HepG2 (cell line): ENCODE data around the gene PSMC4. TPM values are rescaled to one million over a fixed set of nuclear protein-coding genes. Genes with fewer than 3 reads are reported as not detected.

Source experiments
- ATAC-seq: fragments of 200-7000 bp; cut with Tn5 transposase; 3 replicates; pipeline ENCODE4 v1.9.1; 2020; ENCODE audit warnings: mild to moderate bottlenecking, moderate library complexity
- BruUV-seq: library from RNA; stranded (reverse); fragments of 400-500 nt; replicated peaks from 2 replicates; lab custom pipeline; 2021; lab: Mats Ljungman, UMichigan
- CTCF ChIA-PET: fragments of 300-600 bp; formaldehyde crosslinking; extraction: SDS; loops from one replicate; lab custom pipeline; 2021; ENCODE audit warnings: low total read pairs, inconsistent platforms, low intra/inter-chr PET ratio; lab: Yijun Ruan, JAX
- POLR2A ChIA-PET: fragments of 350-600 bp; sonication (Branson Sonifier 250); formaldehyde crosslinking; loops from one replicate; lab custom pipeline; 2020; ENCODE audit warnings: antibody characterized with exemption, inconsistent platforms; lab: Yijun Ruan, JAX
- DNase-seq: peaks from one replicate; pipeline ENCODE4 v3.0.0-alpha.2; 2015; ENCODE audit warnings: low spot score
- FAIRE-seq: peaks from 3 replicates; lab custom pipeline; 2011; peaks lifted over from hg19 to GRCh38; lab: Jason Lieb, UNC
- H2AFZ ChIP-seq: one replicate; pipeline ENCODE4 v1.6.1; 2011; ENCODE audit warnings: low read length, inconsistent platforms
- H3K27ac ChIP-seq: fragments of 300-600 bp; 3 replicates; pipeline ENCODE4 v1.8.0; 2011; ENCODE audit warnings: mixed run types, mild to moderate bottlenecking, mixed read lengths, low read length, inconsistent platforms; ENCODE audit not compliant: insufficient read depth; ENCODE audit errors: extremely low read length
- H3K27me3 ChIP-seq, 2 experiments: fragments of 200-600 bp in 1 of 2; 2 replicates in 1 of 2; 3 replicates in 1 of 2; pipeline versions ENCODE4 v1.6.0 to v1.8.0; 2011; ENCODE audit warnings: low read length in 2 of 2, mild to moderate bottlenecking in 2 of 2, moderate library complexity in 2 of 2, inconsistent platforms in 1 of 2; ENCODE audit not compliant: insufficient read depth in 2 of 2, control insufficient read depth in 1 of 2
- H3K36me3 ChIP-seq, 2 experiments: fragments of 200-600 bp in 1 of 2; replicated peaks in 1 of 2; 2 replicates in 1 of 2; 3 replicates in 1 of 2; pipeline versions ENCODE4 v1.5.1 to v1.8.0; 2011; ENCODE audit warnings: low read length in 2 of 2, inconsistent platforms in 1 of 2; ENCODE audit not compliant: insufficient read depth in 2 of 2, control insufficient read depth in 1 of 2
- H3K4me1 ChIP-seq: 2 replicates; pipeline ENCODE4 v1.5.1; 2012; ENCODE audit warnings: low read length, inconsistent platforms; ENCODE audit not compliant: insufficient read depth
- H3K4me2 ChIP-seq: 2 replicates; pipeline ENCODE4 v1.6.0; 2011; ENCODE audit warnings: low read depth, low read length, inconsistent platforms
- H3K4me3 ChIP-seq, 3 experiments: fragments of 200-600 bp in 1 of 3; sonication (generic), shearing (Covaris generic) in 1 of 3; replicated peaks in 1 of 3; 2 replicates each; pipeline ENCODE4 v1.5.1; 2011 to 2016; ENCODE audit warnings: low read length in 3 of 3, inconsistent platforms in 2 of 3, low read depth in 2 of 3, mild to moderate bottlenecking in 2 of 3, control low read depth in 1 of 3, mixed read lengths in 1 of 3; ENCODE audit not compliant: insufficient read depth in 1 of 3
- H3K79me2 ChIP-seq: one replicate; pipeline ENCODE4 v1.6.1; 2011; ENCODE audit warnings: low read length, inconsistent platforms; ENCODE audit not compliant: insufficient read depth
- H3K9ac ChIP-seq: 2 replicates; pipeline ENCODE4 v1.6.0; 2011; ENCODE audit warnings: mild to moderate bottlenecking, low read depth, low read length, inconsistent platforms; ENCODE audit not compliant: insufficient read depth
- H3K9me3 ChIP-seq: 2 replicates; pipeline ENCODE4 v1.5.1; 2012; ENCODE audit warnings: mild to moderate bottlenecking, low read length
- H4K20me1 ChIP-seq: 2 replicates; pipeline ENCODE4 v1.6.0; 2011; ENCODE audit warnings: inconsistent platforms, mild to moderate bottlenecking, low read length, moderate library complexity; ENCODE audit not compliant: insufficient read depth
- CEBPB ChIP-seq: IDR thresholded peaks from 2 replicates; pipeline ENCODE4 v1.6.1; 2011; ENCODE audit warnings: low read depth, low read length, improper control_type of control experiment, borderline replicate concordance
- CEBPG ChIP-seq: IDR thresholded peaks from 2 replicates; pipeline ENCODE4 v1.6.1; 2016
- FOSL2 ChIP-seq: sonication (generic); formaldehyde crosslinking; IDR thresholded peaks from 2 replicates; pipeline ENCODE4 v1.4.0; 2020; ENCODE audit warnings: missing genetic modification reagents
- HIVEP1 ChIP-seq: sonication (generic); formaldehyde crosslinking; IDR thresholded peaks from 2 replicates; pipeline ENCODE4 v1.4.0; 2020; ENCODE audit warnings: mild to moderate bottlenecking, missing genetic modification reagents
- NPAS2 ChIP-seq: sonication (generic); formaldehyde crosslinking; IDR thresholded peaks from 2 replicates; pipeline ENCODE4 v1.8.0; 2022; ENCODE audit warnings: mild to moderate bottlenecking, missing genetic modification reagents, borderline replicate concordance
- REL ChIP-seq: sonication (generic); formaldehyde crosslinking; conservative IDR thresholded peaks from 2 replicates; pipeline ENCODE4 v1.8.0; 2022; ENCODE audit warnings: mild to moderate bottlenecking, missing genetic modification reagents, moderate library complexity
- TEAD3 ChIP-seq: optimal IDR thresholded peaks from 2 replicates; pipeline ENCODE3; 2016; ENCODE audit warnings: borderline replicate concordance
- ZMYM2 ChIP-seq: sonication (generic); formaldehyde crosslinking; IDR thresholded peaks from 2 replicates; pipeline ENCODE4 v1.8.0; 2022; ENCODE audit warnings: mild to moderate bottlenecking, missing genetic modification reagents
- ZNF362 ChIP-seq: sonication (generic); formaldehyde crosslinking; IDR thresholded peaks from 2 replicates; pipeline ENCODE4 v1.4.0; 2020; ENCODE audit warnings: missing genetic modification reagents, mild to moderate bottlenecking, borderline replicate concordance
- ZNF468 ChIP-seq: sonication (generic); formaldehyde crosslinking; IDR thresholded peaks from 2 replicates; pipeline ENCODE4 v1.8.0; 2022; ENCODE audit warnings: mild to moderate bottlenecking, moderate library complexity, missing genetic modification reagents
- ZNF639 ChIP-seq: conservative IDR thresholded peaks from 2 replicates; pipeline ENCODE4 v1.6.1; 2018; ENCODE audit warnings: missing genetic modification reagents
- ZNF780A ChIP-seq: sonication (generic); formaldehyde crosslinking; IDR thresholded peaks from 2 replicates; pipeline ENCODE4 v1.8.0; 2022; ENCODE audit warnings: mild to moderate bottlenecking, missing genetic modification reagents, moderate library complexity
- WGBS: methylation state at CpG from one replicate; pipeline ENCODE4 v1.1.6; 2017; ENCODE audit warnings: low lambda C conversion rate; 5-methylcytosine and 5-hydroxymethylcytosine counted together
- in situ Hi-C: cut with HindIII; loops from 2 replicates; pipeline ENCODE4 v1.10.0; 2017; ENCODE audit warnings: low pct_unique_long_range_greater_than_20kb; ENCODE audit not compliant: extremely low pct_ligation_motif_present
- intact Hi-C: fragments of 100-400 bp; cut with micrococcal nuclease; formaldehyde crosslinking; loops from one replicate; pipeline ENCODE4 v1.10.0; 2022; ENCODE audit not compliant: unreplicated experiment
- polyA plus RNA-seq, 8 experiments: library from polyadenylated mRNA; depleted of rRNA in 3 of 8; stranded (reverse) in 7 of 8; unstranded in 1 of 8; fragments of >200 nt; fragmentation: Illumina TruSeq in 4 of 8; extraction: Trizol in 4 of 8; gene quantifications; 2 replicates each; pipeline versions ENCODE4 v1.2.1 to v1.2.3, GENCODE V29; 2011 to 2016; ENCODE audit warnings: low read depth in 4 of 8, missing spikeins in 1 of 8, mixed read lengths in 1 of 8; ENCODE audit not compliant: insufficient read depth in 1 of 8
- total RNA-seq, 5 experiments: library from RNA; depleted of rRNA; stranded (reverse); fragments of >200 nt; fragmentation: Illumina TruSeq; extraction: Trizol; gene quantifications; 2 replicates each; pipeline ENCODE4 v1.2.3, GENCODE V29; 2016; ENCODE audit warnings: low read depth in 1 of 5

The PSMC4 gene
- total and polyA plus RNA-seq, 2 of the 13 experiments (the other 11 are each of a cell fraction or from before 2014, with no cell fraction given), result 49.9 to 160 TPM

- TF ChIP-seq ZNF780A (CRISPR knock-in tag) (no peak), ZNF468 (no peak), TEAD3 (CRISPR knock-in tag) (no peak), NPAS2 (CRISPR knock-in tag) (no peak), REL (CRISPR knock-in tag) (no peak)
- TF ChIP-seq, all 625 proteins: peak for 0
These were observed 27.4 kb upstream of the PSMC4 start (continued) for GRCh38 chr19:39943586-39943985.

GRCh38 chr19:39946532-39946931 is 24.4 kb upstream of the PSMC4 start:
- POLR2A ChIA-PET, result interaction anchor here (0.7 kb wide), 1 partner anchor 24 kb away, joined by 3 read pairs; no protein-coding TSS in a partner anchor
- in situ Hi-C loops, result no loop called here
- FAIRE-seq, result peak; percentile 12

More at GRCh38 chr19:39946532-39946931, 24.4 kb upstream of the PSMC4 start:
- no peak overlapping the region for H3K4me2 ChIP-seq
- no peaks in the 10 kb centered on the region for H3K79me2 ChIP-seq
- H3K9ac ChIP-seq, result no peak overlapping the region
- H3K9me3 ChIP-seq, result no peaks in the 10 kb centered on the region
- TF ChIP-seq CEBPB (peak; percentile 84), FOSL2 (0 out of 2 replicates have a peak, but pooled peaks have one; percentile 15), HIVEP1 (no peak), ZNF362 (CRISPR knock-in tag) (peak; percentile 67; the same call in 1 of the 2 replicates), ZNF639 (CRISPR knock-in tag) (no peak), CEBPG (peak; percentile 76), ZMYM2 (CRISPR knock-in tag) (0 out of 2 replicates have a peak, but pooled peaks have one; percentile 19)
- H4K20me1 ChIP-seq, result no peaks in the 10 kb centered on the region
- WGBS, result 32% methylated on average over 4 of the region's 4 CpGs
- BruUV-seq, result no TSS peak
- H3K4me3 ChIP-seq, result no peak overlapping the region
- no peak for ATAC-seq
- CTCF ChIA-PET, result no interaction called here
- intact Hi-C loops, result no loop called here
- H3K4me1 ChIP-seq, result peaks cover 40% of the 10 kb centered on the region
- no peaks in the 10 kb centered on the region for H3K27me3 ChIP-seq
- H3K27ac ChIP-seq, result no peak overlapping the region
- H2AFZ ChIP-seq, result no peak overlapping the region
- H3K36me3 ChIP-seq, result no peaks in the 10 kb centered on the region
- no peak for DNase-seq
